Stimulated activated CD4-positive, alpha-beta T cell treated with anti-CD3 and anti-CD28 coated beads, Interleukin-12 subunit alpha, Interleukin-12 subunit beta, amount 100 ng/mL, for 4 hours (primary cell): Measurements from ENCODE around the gene AUTS2.

Source experiments
- DNase-seq: peaks from one replicate; pipeline ENCODE4 v3.0.0-alpha.2; 2020

The AUTS2 gene

DNA sequence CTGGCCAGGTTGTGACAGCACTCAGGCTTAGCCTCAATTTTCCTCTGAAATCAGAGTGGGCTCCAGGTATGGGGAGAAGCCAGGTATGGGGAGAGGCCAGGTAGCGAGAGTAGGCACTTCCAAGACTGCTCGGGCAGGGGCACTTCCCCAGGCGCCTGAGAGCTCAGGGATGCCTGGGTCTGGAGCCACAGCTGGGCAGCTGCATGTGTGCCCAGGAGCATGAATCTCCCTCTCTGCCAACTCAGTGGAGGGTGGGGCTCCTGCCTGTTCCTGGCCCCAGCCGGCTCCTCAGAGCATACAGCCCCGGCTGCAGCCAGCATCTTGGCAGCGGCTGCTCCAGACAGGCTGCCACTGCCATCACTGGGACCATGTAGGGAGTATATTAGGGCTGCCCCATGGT lies 313.9 kb downstream of the AUTS2 start:
- no peak for DNase-seq

GRCh38 chr7:69912846-69913245 lies 314.6 kb downstream of the AUTS2 start:
- no peak for DNase-seq

GRCh38 chr7:69919426-69920111 lies 321.3 kb downstream of the AUTS2 start:
- no peak for DNase-seq

DNA sequence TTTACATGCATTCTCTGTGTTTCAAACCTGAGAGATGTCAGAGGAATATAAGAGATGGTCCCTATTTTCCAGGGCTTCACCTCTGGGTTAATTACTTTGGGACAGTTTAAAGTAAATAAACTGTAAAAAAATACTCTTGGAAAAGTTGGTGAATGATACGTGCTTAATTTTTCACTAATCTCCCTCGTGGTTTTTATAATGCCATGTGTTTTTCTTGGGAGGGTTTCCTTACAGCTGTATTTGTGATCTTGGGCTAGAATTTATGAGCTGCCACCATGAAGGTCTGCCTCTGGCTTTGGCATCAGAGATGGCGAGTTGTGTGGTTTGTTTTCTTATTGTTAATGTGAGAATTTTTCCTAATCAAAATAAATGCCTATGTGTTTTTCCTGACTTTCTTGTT lies 322.5 kb downstream of the AUTS2 start:
- no peak for DNase-seq

DNA sequence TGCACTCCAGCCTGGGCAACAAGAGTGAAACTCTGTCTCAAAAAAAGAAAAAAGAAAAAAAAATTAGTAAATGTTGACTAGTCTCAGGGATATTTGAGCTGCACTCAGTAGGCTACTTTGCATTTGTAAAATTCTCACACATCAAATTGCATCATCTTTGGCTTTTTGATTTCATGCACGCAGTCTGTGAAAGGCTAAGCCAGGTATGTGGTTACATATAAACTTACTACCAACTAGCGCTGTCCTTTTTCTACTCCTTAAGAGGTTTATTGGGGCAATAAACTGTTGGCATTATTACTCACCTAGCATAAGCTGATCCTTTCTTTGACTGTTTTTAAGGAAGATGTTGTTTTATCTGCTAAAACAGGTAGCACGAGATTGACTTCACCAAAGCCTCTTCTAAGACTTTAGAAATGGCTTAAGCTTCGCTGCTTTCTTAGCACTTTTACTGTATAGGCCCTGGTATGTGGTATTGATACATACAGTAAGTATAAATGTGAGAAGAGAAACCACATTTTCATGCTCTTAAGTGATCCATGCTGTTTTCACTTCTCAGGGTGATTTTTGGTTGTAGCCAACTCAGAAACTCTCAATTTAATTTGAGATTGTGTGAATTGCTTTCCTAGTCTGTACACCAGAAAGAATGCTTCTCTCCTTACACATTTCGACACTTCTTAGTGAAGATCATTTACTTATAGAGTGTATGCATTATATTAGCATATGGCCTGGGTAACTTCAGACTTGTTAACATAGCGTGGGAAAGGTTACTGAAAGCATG lies 323.9 kb downstream of the AUTS2 start:
- DNase-seq = no peak

GRCh38 chr7:69927461-69927860 lies 329.2 kb downstream of the AUTS2 start:
- DNase-seq = no peak

- DNase-seq = no peak
These were observed 330.3 kb downstream of the AUTS2 start for GRCh38 chr7:69928621-69929020.

GRCh38 chr7:69929622-69930021 lies 331.3 kb downstream of the AUTS2 start:
- DNase-seq = no peak

- DNase-seq = no peak
These were observed 333.9 kb downstream of the AUTS2 start for GRCh38 chr7:69932034-69932628.

DNA sequence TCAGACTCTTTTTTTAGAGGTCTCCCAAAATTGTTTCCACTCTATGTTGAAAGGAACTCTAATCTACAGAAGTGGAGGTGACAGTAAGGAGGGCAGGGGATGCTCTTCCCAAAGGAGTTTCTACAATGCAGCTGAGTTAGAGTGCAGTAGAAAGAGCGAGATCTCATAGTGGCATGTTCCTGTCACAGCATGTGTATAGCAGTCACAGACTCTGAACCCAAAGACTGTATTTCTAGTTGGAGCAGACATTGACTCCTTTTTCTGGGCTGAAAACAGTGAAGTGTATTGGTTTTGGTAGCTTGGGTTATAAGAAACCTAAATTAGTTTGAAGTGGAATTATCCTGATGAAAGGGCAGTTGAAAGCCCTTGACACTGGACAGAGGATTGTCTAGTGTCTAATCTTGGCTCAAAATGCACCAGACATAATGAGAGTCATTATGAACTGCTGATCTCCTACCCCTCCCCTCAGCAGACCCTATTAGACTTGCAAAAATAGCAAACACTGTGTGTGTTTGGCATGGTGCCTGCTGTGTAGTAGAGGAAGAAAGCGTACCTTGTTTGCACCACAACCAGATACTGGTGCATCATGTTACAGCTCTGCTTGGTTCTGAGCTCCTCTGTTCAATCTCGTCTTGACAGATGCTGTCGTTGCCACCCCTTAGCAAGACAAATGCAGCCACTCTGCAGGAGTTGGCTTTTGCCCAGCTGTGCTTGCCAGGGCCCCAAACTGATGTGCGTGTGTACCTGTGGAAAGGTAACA lies 336.0 kb downstream of the AUTS2 start:
- no peak for DNase-seq

- DNase-seq = no peak
These were observed 336.8 kb downstream of the AUTS2 start for GRCh38 chr7:69935107-69935506.

GRCh38 chr7:69937097-69937496 lies 338.8 kb downstream of the AUTS2 start:
- no peak for DNase-seq

GRCh38 chr7:69939317-69939716 lies 341.0 kb downstream of the AUTS2 start:
- no peak for DNase-seq

GRCh38 chr7:69941077-69941651 lies 342.9 kb downstream of the AUTS2 start:
- no peak for DNase-seq

- DNase-seq = no peak
These were observed 344.3 kb downstream of the AUTS2 start for GRCh38 chr7:69942573-69942972.

DNA sequence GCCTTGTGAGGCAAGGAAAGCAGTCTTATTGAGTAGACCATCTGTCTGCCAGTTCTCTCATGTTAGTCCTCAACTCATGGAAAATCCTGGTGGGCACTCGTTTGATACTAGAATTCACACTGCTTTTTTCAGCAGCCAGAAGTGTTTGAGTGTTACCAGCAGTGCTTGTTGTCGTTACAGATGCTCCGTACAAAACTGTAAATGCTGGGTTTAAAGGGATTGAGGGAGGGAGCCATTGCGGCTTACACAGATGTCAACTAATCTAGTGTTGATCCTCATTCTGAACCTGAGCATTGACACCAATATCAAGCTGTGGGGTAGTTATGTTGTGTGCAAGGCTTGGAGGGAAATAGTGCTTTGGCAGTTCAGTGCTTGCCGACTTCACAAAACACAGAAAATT lies 348.6 kb downstream of the AUTS2 start:
- DNase-seq = no peak

DNA sequence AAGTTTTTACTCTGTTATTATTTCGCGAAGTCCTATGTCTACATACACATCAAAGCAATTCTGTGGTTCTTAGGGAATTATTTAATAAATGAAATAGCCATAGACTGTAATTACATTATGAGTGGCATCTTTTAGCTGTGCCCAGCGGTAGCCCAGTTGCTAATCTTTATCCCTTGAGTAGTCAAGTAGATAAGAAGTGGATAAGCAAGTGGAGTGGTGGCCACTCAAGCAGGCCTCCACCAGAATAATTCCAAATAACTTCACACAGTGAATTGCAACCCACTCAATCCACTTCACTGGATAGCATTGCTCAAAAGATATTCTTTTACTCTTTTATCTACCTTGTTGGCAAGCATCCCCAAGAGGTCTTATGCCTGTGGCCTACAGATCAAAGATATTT lies 349.7 kb downstream of the AUTS2 start:
- DNase-seq = no peak

DNA sequence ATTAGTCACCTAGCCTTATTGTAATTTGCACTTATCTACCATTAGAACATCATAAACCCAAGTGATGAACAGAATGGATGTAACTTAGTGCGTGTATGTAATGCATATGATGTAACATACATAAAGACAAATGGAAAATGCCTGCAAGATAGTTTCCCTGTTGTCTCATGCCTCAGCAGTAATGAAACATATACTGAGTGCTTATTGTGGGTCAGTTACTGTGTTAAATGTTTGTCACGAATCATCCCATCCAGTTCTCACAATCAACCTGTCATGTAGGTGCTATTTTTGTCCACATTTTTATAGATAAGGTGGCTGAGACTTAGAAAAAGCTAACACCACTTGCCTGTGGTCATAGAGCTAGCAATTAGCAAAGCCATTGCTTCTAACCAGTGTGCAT lies 350.8 kb downstream of the AUTS2 start:
- no peak for DNase-seq

- no peak for DNase-seq
These were observed 353.2 kb downstream of the AUTS2 start for GRCh38 chr7:69951458-69951857.

DNA sequence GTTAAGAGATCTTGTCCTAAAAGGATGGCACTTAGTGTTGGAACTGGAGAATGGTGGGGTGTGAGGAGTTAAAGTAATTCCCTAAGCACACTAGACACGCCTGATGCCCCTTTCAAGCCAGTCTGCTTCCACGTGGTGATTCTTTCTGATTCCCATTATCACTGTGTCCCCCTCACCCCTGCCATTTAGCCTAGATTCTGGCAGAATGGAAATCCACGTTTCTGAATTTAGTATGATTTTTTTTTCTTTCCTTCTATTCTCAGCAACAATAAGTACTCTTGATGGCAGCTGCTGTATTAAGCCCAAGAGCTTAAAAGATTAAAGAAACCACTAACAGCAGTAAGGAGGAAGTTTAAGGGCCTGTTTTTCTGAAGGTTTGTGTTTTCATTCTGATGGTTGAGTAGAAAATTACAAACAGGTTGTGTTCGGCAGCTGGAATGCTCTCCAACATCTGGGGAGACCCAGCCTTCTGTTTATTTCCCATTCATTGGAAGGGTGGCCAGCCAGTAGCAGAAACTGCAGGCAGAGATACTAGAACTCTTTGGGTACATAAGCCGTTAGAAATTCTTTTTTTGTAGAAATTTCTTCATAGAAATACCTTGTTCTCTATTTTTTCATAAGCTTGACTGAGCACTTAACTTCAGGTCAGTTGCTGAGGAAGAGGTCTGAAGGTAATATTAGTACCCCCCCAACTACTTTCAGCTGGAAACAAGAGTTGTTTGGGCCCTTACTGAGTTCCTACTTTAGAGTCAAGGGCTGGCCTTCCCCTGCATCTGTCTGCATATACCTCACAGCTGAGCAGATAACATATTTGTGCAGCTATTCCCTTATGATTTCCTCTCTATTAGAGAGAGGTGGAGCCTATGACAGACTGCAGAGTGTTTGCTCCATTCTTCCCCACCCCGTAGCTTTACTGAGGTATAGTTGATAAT lies 355.1 kb downstream of the AUTS2 start:
- no peak for DNase-seq

GRCh38 chr7:69956541-69956940 lies 358.3 kb downstream of the AUTS2 start:
- DNase-seq = no peak

DNA sequence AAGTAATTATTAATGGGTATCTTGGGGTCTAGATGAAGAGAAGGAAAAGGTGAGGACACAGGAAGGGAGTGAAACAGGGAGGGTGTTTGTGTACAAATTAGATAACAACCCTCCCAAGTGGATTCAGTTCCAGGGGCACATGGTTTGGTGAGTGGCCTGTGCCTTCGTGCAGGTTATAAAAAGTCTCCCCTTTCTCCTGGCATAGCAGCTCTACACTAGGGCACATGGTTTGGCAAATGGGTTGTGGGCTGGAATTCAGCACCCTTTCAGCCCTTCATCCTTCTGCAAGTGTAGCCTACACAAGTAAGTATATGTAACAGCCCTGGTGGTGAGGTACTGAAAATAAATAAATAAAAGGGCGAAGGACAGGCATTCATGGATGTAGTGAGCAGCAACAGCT lies 359.4 kb downstream of the AUTS2 start:
- DNase-seq = no peak
